HepG2 (cell line): Measurements from ENCODE around the gene COX4I2. TPM values are rescaled to one million over a fixed set of nuclear protein-coding genes. Genes with fewer than 3 reads are reported as not detected.
A peak's percentile ranks its signal among the peaks of the same experiment; 100 is the strongest.

Source experiments
- ATF7-NPFF ChIP-seq: sonication (generic); formaldehyde crosslinking; IDR thresholded peaks from 2 replicates; pipeline ENCODE4 v1.8.1; 2023; ENCODE audit warnings: mild to moderate bottlenecking, low read depth, missing genetic modification reagents, moderate library complexity
- DNMT3B ChIP-seq: conservative IDR thresholded peaks from 2 replicates; pipeline ENCODE4 v1.6.1; 2016; ENCODE audit warnings: missing biosample characterization, control low read depth
- FOSL2 ChIP-seq: sonication (generic); formaldehyde crosslinking; IDR thresholded peaks from 2 replicates; pipeline ENCODE4 v1.4.0; 2020; ENCODE audit warnings: missing genetic modification reagents
- FOXP4 ChIP-seq: sonication (generic); formaldehyde crosslinking; IDR thresholded peaks from 2 replicates; pipeline ENCODE4 v1.4.0; 2020; ENCODE audit warnings: missing genetic modification reagents
- GFI1 ChIP-seq: sonication (generic); formaldehyde crosslinking; IDR thresholded peaks from 2 replicates; pipeline ENCODE4 v1.5.0; 2020; ENCODE audit warnings: missing genetic modification reagents, mild to moderate bottlenecking, borderline replicate concordance
- HNF4G ChIP-seq, 2 experiments: sonication (generic) in 1 of 2; formaldehyde crosslinking in 1 of 2; IDR thresholded peaks; 2 replicates each; pipeline versions ENCODE4 v1.4.0 to v1.6.1; 2011 to 2020; ENCODE audit warnings: borderline replicate concordance in 2 of 2, low read depth in 2 of 2, mild to moderate bottlenecking in 2 of 2, low read length in 1 of 2, missing genetic modification reagents in 1 of 2, moderate library complexity in 1 of 2
- LCORL ChIP-seq, 2 experiments: fragments of 450-650 bp in 1 of 2; sonication (generic) in 1 of 2; formaldehyde crosslinking in 1 of 2; IDR thresholded peaks; 2 replicates each; pipeline versions ENCODE4 v1.5.0 to v1.6.1; 2017 to 2020; ENCODE audit warnings: antibody characterized with exemption in 1 of 2, missing genetic modification reagents in 1 of 2
- MAX ChIP-seq: IDR thresholded peaks from 2 replicates; pipeline ENCODE4 v1.6.1; 2012; ENCODE audit warnings: inconsistent platforms
- MTF2 ChIP-seq: sonication (generic); formaldehyde crosslinking; IDR thresholded peaks from 2 replicates; pipeline ENCODE4 v1.5.0; 2020; ENCODE audit warnings: missing genetic modification reagents, borderline replicate concordance
- NFATC3 ChIP-seq: sonication (generic); formaldehyde crosslinking; IDR thresholded peaks from 2 replicates; pipeline ENCODE4 v1.5.1; 2020; ENCODE audit warnings: mild to moderate bottlenecking, missing genetic modification reagents
- NR2C2 ChIP-seq: sonication (generic); formaldehyde crosslinking; IDR thresholded peaks from 2 replicates; pipeline ENCODE4 v1.4.0; 2020; ENCODE audit warnings: missing genetic modification reagents, mild to moderate bottlenecking, moderate library complexity, borderline replicate concordance
- NR2F1 ChIP-seq, 2 experiments: fragments of 450-650 bp in 1 of 2; formaldehyde crosslinking in 1 of 2; IDR thresholded peaks; 2 replicates each; pipeline versions ENCODE4 v1.5.0 to v1.6.1; 2016 to 2020; ENCODE audit warnings: mild to moderate bottlenecking in 1 of 2, missing compliant biosample characterization in 1 of 2, missing genetic modification reagents in 1 of 2, moderate library complexity in 1 of 2
- THRA ChIP-seq: sonication (generic); formaldehyde crosslinking; IDR thresholded peaks from 2 replicates; pipeline ENCODE4 v1.4.0; 2020; ENCODE audit warnings: missing genetic modification reagents, borderline replicate concordance
- ZC3H4 ChIP-seq: sonication (generic); formaldehyde crosslinking; IDR thresholded peaks from 2 replicates; pipeline ENCODE4 v1.4.0; 2020; ENCODE audit warnings: missing genetic modification reagents, borderline replicate concordance
- ZNF24 ChIP-seq: fragments of 450-650 bp; IDR thresholded peaks from 2 replicates; pipeline ENCODE4 v1.6.1; 2017; ENCODE audit warnings: antibody characterized with exemption, mild to moderate bottlenecking
- ZNF30 ChIP-seq: sonication (generic); formaldehyde crosslinking; IDR thresholded peaks from 2 replicates; pipeline ENCODE4 v1.5.0; 2020; ENCODE audit warnings: mild to moderate bottlenecking, missing genetic modification reagents
- ZNF446 ChIP-seq: sonication (generic); formaldehyde crosslinking; IDR thresholded peaks from 2 replicates; pipeline ENCODE4 v1.5.0; 2020; ENCODE audit warnings: mild to moderate bottlenecking, missing genetic modification reagents
- ZNF530 ChIP-seq: sonication (generic); formaldehyde crosslinking; IDR thresholded peaks from 2 replicates; pipeline ENCODE4 v1.5.0; 2020; ENCODE audit warnings: low read depth, mild to moderate bottlenecking, missing genetic modification reagents
- ZNF556 ChIP-seq: sonication (generic); formaldehyde crosslinking; IDR thresholded peaks from 2 replicates; pipeline ENCODE4 v1.4.0; 2020; ENCODE audit warnings: mild to moderate bottlenecking, missing genetic modification reagents, borderline replicate concordance
- ZNF576 ChIP-seq: sonication (generic); formaldehyde crosslinking; IDR thresholded peaks from 2 replicates; pipeline ENCODE4 v1.4.0; 2020; ENCODE audit warnings: mild to moderate bottlenecking, missing genetic modification reagents
- ZNF792 ChIP-seq: IDR thresholded peaks from 2 replicates; pipeline ENCODE4 v1.6.1; 2016
- ZSCAN21 ChIP-seq: sonication (generic); formaldehyde crosslinking; IDR thresholded peaks from 2 replicates; pipeline ENCODE4 v1.8.0; 2022; ENCODE audit warnings: mild to moderate bottlenecking, missing genetic modification reagents, moderate library complexity, borderline replicate concordance
- ZSCAN31 ChIP-seq: sonication (generic); formaldehyde crosslinking; IDR thresholded peaks from 2 replicates; pipeline ENCODE4 v1.5.0; 2020; ENCODE audit warnings: low read depth, mild to moderate bottlenecking, missing genetic modification reagents
- polyA plus RNA-seq, 8 experiments: library from polyadenylated mRNA; depleted of rRNA in 3 of 8; stranded (reverse) in 7 of 8; unstranded in 1 of 8; fragments of >200 nt; fragmentation: Illumina TruSeq in 4 of 8; extraction: Trizol in 4 of 8; gene quantifications; 2 replicates each; pipeline versions ENCODE4 v1.2.1 to v1.2.3, GENCODE V29; 2011 to 2016; ENCODE audit warnings: low read depth in 4 of 8, missing spikeins in 1 of 8, mixed read lengths in 1 of 8; ENCODE audit not compliant: insufficient read depth in 1 of 8
- total RNA-seq, 5 experiments: library from RNA; depleted of rRNA; stranded (reverse); fragments of >200 nt; fragmentation: Illumina TruSeq; extraction: Trizol; gene quantifications; 2 replicates each; pipeline ENCODE4 v1.2.3, GENCODE V29; 2016; ENCODE audit warnings: low read depth in 1 of 5

Gene COX4I2
- total and polyA plus RNA-seq, 2 of the 13 experiments (the other 11 are each of a cell fraction or from before 2014, with no cell fraction given), result 1.1 TPM; not detected in 1

- TF ChIP-seq LCORL (IDR thresholded peaks at IDR 0.05) (no peak), LCORL (CRISPR knock-in tag; IDR thresholded peaks at IDR 0.05) (peak; percentile 82), THRA (peak; percentile 75; the same call in 1 of the 2 replicates), FOSL2 (peak; percentile 30; the same call in 1 of the 2 replicates), MAX (peak; percentile 33; the same call in 1 of the 2 replicates), ZNF530 (CRISPR knock-in tag) (no peak), ZNF792 (CRISPR knock-in tag) (no peak), ATF7-NPFF (CRISPR knock-in tag) (peak; percentile 41; the same call in 1 of the 2 replicates), HNF4G (IDR thresholded peaks at IDR 0.05; ENCODE audit: borderline replicate concordance, low read depth, low read length) (peak; percentile 42; the same call in 1 of the 2 replicates), HNF4G (CRISPR knock-in tag; IDR thresholded peaks at IDR 0.05; ENCODE audit: borderline replicate concordance, low read depth) (peak; percentile 18; the same call in 1 of the 2 replicates), ZSCAN21 (CRISPR knock-in tag) (no peak), ZSCAN31 (CRISPR knock-in tag) (0 out of 2 replicates have a peak, but pooled peaks have one; percentile 56), ZNF576 (no peak), DNMT3B (CRISPR knock-in tag) (peak; percentile 76; the same call in 1 of the 2 replicates), ZNF556 (CRISPR knock-in tag) (no peak), NR2C2 (CRISPR knock-in tag) (peak; percentile 57; the same call in 1 of the 2 replicates), ZNF30 (CRISPR knock-in tag) (no peak), GFI1 (peak; percentile 63; the same call in 1 of the 2 replicates), MTF2 (CRISPR knock-in tag) (no peak), NFATC3 (CRISPR knock-in tag) (peak; percentile 47; the same call in 1 of the 2 replicates), NR2F1 (CRISPR knock-in tag; IDR thresholded peaks at IDR 0.05) (peak; percentile 84 to 85; a peak in 3 of 4 replicates), ZNF24 (0 out of 2 replicates have a peak, but pooled peaks have one; percentile 13), ZC3H4 (no peak), FOXP4 (peak; percentile 87), ZNF446 (CRISPR knock-in tag) (peak; percentile 36; the same call in 1 of the 2 replicates)
Measured at GRCh38 chr20:31678389-31679356, 41.0 kb downstream of the COX4I2 start (continued).
